T-helper 1 cell (primary cell): ENCODE results near the gene REXO1.
A peak's percentile ranks its signal among the peaks of the same experiment; 100 is the strongest.

Source experiments
- DNase-seq, 5 donors: peaks; one replicate each; pipeline ENCODE4 v3.0.0-alpha.2; 2012 to 2020

Gene REXO1

DNA sequence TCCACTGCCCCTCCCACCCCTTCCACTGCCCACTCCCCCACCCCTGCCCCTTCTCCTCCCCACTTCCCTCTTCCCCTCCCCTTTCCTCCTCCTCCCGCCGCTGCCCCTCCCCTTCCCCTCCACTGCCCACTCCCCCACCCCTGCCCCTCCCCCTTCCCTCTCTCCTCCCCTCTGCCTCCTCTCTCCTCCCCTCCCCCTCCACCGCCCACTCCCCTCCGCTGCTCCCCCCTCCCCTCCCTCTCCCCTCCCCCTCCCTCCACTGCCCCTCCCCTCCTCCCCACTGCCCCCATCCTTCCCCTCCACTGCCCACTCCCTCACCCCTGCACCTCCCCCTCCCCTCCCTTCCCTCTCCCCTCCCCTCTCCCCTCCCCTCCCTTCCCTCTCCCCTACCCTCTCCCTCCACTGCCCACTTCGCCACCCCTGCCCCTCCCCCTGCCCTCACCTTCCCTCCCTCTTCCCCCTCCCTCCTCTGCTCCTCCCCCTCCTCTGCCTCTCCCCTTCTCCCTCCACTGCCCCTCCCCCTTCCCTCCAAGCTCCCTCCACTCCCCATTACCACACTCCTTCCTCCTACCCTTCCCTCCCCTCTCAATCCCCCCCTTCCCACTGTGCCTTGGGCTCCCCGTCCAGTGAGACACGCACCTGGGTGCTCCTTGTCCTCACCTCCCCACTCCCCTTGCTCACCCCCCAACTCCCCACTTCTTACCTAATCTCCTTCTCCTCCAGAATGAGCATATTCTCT lies 58.1 kb downstream of the REXO1 start:
- DNase-seq, result no peak

GRCh38 chr19:1789261-1790041 lies 58.8 kb downstream of the REXO1 start:
- DNase-seq, result no peak

GRCh38 chr19:1787116-1787515 lies 61.2 kb downstream of the REXO1 start:
- DNase-seq, result no peak

GRCh38 chr19:1786668-1787067 lies 61.6 kb downstream of the REXO1 start:
- DNase-seq, result no peak

- no peak for DNase-seq
These were observed 63.0 kb downstream of the REXO1 start for GRCh38 chr19:1785310-1785709.

GRCh38 chr19:1783874-1784273 lies 64.4 kb downstream of the REXO1 start:
- no peak for DNase-seq

DNA sequence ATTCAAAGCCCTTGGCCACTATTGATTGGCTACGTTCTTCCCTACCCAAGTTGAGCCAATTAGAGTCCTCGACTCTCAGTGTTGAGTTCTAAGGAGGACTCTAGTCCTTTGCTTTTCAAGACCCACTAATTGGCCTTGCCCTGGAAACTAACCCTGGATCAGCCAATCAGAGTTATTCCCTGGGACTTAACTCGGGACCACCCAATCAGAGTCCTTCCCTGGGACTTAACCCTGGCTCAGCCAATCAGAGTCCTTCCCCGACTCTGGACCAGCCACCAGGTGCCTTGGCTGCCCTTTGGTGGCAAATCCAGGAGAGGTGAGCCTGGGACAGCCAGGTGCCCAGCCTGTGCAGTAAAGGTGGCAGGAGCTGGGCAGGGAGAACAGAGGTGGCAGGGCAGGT lies 64.9 kb downstream of the REXO1 start:
- DNase-seq, result no peak

- no peak for DNase-seq
These were observed 65.8 kb downstream of the REXO1 start for GRCh38 chr19:1782521-1782920.

DNA sequence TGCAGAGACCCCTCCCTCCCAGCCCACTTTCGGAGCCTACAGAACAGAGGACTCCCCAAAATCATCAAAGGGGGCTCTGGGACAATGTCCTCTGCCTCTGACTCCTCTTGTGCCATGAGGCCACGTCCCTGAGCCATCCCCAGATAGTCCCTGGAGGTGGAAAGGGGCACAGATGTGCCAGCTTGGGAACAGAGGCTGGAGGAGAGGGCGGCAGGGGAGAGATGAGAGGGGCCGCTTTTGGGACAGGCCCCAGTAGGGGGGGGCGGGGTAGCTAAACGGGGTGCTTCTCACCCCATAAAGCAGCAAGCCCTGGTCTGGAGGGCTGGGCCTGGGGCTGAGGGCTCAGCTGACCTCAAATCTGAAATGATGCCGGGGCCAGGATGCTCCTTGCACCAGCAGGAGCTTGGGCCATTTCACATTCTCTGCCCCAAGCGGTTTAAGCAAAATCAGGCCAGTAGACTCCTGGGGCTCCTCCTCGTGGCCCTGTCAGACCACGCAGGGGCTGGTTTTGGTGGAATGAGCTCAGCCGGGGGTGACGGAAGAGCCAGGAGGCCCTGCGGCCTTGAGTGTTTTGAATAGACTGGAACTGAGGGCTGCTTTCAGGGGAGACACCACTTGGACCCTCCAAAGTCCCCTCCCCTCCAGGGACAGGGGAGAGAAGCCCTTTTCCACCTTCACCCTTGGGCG lies 67.9 kb downstream of the REXO1 start:
- no peak for DNase-seq

DNA sequence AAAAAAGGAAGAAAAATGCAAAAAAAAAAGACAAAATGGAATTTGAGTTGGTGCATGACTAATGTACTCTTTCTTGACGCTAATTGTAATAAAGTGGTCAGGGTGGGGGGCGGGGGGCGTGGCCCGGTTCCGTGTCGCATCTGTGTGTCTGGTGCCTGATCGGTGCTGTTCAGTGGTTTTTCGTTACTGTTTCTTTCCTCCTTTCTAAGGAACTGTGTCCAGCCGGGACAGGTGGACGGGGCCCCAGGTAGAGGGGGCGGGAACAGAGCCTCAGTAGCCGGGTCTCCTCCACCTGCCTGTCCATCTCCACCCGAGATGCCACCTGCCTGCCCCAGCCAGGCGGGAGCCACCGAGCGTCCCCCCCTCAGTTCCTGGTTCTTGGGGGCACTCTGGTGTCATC lies 68.7 kb downstream of the REXO1 start:
- DNase-seq, result no peak

DNA sequence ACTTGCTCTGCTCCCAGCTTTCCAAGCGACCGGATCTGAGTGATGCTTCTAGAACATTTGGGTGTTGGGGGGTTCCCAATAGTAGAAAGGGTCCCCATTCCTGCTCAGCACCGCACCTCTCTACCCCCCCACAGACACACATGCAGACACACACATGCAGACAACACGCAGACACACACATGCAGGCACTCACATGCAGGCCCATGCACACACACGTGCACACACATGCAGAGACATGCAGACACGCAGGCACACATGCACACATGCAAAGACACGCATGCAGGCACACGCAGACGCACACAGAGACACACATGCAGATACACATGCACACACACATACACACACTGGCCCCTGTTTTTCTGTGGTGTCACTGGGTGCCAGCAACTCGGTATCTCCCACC lies 71.1 kb downstream of the REXO1 start:
- DNase-seq, result no peak

- DNase-seq, result no peak
These were observed 71.6 kb downstream of the REXO1 start for GRCh38 chr19:1776606-1777147.

DNA sequence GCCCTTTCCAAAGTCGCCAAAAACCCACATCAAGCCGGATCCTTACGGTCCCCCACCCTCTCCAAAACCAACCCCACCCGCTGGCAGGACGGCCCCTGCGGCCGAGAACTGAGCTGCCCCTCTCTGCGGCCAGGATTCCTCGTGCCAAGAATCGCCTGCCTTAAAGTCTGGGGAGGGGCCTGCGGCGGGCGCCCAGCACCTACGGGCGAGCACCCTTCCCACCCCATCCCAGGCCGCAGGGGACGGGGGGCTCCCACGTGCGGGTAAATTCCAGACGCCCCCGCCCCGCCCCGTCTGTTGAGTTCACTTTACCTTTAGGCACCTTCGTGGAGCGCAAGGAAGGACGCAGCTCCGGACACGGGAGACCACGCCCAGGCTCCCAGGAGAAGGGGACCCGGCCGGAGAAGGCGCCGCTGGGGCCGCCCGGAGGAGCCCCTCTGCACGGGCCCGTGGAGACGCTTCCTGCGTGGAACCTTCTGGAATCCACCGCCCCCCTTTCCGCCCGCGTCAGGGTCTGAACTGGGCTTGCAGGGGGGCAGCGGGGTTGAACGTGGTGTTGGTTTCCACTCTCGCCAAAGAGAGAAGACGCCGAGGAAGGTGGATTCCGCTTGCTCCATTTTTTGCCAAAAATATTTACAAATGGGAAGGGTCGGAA lies 72.2 kb downstream of the REXO1 start:
- no peak for DNase-seq

DNA sequence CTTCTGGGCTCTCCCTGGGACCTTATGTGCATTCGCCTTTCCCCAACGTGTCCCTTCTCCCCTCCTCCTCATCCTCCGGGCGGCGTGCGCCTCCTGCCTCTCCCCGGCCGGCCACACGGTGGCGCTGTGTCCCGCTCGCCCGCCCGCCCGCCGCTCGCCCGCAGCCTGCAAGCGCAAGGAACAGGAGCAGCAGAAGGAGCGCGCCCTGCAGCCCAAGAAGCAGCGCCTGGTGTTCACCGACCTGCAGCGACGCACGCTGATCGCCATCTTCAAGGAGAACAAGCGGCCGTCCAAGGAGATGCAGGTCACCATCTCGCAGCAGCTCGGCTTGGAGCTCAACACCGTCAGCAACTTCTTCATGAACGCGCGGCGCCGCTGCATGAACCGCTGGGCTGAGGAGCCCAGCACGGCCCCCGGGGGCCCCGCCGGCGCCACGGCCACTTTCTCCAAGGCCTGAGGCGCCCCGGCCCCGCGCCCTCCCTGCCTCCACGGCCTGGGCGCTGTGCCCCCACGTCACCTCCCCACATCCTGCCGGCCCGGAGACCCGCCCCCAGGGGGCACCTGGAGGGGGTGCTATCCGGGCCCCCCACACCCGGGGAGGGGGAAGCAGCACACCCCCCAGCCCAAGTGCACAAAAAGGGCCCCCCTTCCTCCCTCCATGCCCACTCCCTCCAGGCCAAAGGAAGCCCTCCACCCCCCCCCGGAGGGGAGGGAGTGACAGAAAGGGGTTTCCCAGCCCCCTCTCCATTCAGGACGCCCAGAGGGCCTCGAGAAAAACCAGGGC lies 73.1 kb downstream of the REXO1 start:
- no peak for DNase-seq

- no peak for DNase-seq
These were observed 75.1 kb downstream of the REXO1 start for GRCh38 chr19:1773184-1773583.

- no peak for DNase-seq
These were observed 77.3 kb downstream of the REXO1 start for GRCh38 chr19:1770866-1771576.

- DNase-seq, result no peak
These were observed 78.7 kb downstream of the REXO1 start for GRCh38 chr19:1769645-1769985.

GRCh38 chr19:1768918-1769644 lies 79.2 kb downstream of the REXO1 start:
- DNase-seq, result no peak

GRCh38 chr19:1768248-1768647 lies 80.0 kb downstream of the REXO1 start:
- DNase-seq, result no peak

DNA sequence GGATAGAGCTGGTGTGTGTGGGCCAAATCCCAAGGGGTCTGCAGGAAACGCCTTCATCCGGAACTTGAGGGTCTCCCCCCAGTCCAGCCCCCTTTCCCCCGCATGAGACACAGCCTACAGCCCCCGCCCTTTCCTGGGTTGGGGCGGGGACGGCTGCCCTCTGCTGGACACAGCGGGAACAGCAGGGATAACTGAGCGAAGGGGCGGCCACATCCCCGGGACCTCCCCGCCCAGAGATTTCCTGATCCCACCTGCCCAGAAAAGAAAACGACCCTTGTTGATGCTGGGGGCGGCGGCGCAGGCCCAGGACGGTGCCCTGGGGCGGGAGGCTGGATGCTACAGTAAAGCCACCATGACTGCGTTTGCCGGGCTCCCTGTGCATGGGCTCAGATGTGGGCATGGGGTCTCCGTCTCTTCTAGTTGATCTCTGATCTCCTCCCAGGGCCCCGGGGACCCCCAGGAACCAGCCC lies 80.8 kb downstream of the REXO1 start:
- DNase-seq, result peak in 4 of 5 donors; percentile 28 to 45 (median 44)
